Retinal pigment epithelial cell (primary cell): Measurements from ENCODE around the gene OR52E6.

Experiments
- DNase-seq: peaks from one replicate; pipeline ENCODE4 v3.0.0-alpha.2; 2010; ENCODE audit warnings: low read depth
- H3K4me3 ChIP-seq: 2 replicates; pipeline ENCODE4 v1.5.1; 2011; ENCODE audit warnings: mild to moderate bottlenecking, low read length, control low read depth, moderate library complexity
- TF ChIP-seq, protein P1 (sequence below): conservative IDR thresholded peaks from 2 replicates; pipeline ENCODE4 v1.5.1; 2011; ENCODE audit warnings: low read depth, low read length, control low read depth, inconsistent platforms

OR52E6 gene

DNA sequence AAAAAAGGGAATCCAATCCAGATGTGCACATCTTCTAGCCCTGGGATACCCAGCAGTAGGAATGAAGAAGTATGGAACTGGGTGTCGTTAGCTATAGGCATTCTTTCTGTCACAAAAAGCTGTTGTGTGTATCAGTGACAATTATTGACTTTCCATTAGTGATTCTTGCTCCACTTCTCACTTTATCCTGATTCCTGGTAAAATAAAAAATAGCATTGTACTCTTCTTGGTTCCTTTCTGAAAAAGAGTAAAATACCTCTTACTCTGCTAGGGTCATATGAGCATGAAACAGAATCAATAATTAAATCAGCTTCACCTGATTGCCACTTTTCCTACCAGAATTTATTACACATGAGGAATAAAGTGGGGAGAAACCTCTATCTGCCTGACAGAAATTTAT lies at the start of gene OR52E6:
Gene OR52E6, minus strand, starts transcription at position 101 of the 400 bp plus-strand sequence. Its CDS starts 0 bp downstream, at position 101.
- DNase-seq = no peak
- TF ChIP-seq, protein P1, sequence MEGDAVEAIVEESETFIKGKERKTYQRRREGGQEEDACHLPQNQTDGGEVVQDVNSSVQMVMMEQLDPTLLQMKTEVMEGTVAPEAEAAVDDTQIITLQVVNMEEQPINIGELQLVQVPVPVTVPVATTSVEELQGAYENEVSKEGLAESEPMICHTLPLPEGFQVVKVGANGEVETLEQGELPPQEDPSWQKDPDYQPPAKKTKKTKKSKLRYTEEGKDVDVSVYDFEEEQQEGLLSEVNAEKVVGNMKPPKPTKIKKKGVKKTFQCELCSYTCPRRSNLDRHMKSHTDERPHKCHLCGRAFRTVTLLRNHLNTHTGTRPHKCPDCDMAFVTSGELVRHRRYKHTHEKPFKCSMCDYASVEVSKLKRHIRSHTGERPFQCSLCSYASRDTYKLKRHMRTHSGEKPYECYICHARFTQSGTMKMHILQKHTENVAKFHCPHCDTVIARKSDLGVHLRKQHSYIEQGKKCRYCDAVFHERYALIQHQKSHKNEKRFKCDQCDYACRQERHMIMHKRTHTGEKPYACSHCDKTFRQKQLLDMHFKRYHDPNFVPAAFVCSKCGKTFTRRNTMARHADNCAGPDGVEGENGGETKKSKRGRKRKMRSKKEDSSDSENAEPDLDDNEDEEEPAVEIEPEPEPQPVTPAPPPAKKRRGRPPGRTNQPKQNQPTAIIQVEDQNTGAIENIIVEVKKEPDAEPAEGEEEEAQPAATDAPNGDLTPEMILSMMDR = no peak
- no peak within 1 kb of the TSS for H3K4me3 ChIP-seq

DNA sequence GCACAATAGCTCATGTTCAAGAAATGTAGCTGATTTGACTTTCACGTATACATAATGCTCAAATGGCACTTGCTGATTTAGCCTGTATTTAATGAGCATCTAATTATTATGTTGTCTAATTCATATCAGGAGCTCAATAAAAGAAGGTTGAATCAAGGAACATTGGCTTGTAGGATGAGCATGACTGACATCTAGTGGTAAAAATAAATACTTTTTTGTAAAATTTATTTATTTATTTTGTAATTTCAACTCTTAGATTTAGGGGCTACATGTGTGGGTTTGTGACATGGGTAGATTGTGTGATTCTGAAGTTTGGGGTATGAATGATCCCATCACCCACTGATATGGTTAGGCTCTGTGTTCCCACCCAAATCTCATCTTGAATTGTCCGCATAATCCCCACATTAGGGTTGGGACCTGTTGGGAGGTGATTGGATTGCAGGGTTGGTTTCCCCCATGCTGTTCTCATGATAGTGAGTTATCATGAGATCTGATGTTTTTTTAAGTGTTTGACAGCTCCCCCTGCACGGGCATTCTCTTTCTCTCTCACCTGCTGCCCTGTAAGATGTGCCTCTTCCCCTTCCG lies 49.6 kb upstream of the OR52E6 start:
- DNase-seq = no peak
- TF ChIP-seq, protein P1 = peak; percentile 47
- H3K4me3 ChIP-seq = no peak overlapping the region

GRCh38 chr11:5887661-5888060 lies 46.0 kb upstream of the OR52E6 start:
- H3K4me3 ChIP-seq = no peak overlapping the region
- DNase-seq = no peak
- TF ChIP-seq, protein P1 = no peak

- no peak overlapping the region for H3K4me3 ChIP-seq
- DNase-seq = no peak
- TF ChIP-seq, protein P1 = no peak
Measured at GRCh38 chr11:5887172-5887571, 45.5 kb upstream of the OR52E6 start.

DNA sequence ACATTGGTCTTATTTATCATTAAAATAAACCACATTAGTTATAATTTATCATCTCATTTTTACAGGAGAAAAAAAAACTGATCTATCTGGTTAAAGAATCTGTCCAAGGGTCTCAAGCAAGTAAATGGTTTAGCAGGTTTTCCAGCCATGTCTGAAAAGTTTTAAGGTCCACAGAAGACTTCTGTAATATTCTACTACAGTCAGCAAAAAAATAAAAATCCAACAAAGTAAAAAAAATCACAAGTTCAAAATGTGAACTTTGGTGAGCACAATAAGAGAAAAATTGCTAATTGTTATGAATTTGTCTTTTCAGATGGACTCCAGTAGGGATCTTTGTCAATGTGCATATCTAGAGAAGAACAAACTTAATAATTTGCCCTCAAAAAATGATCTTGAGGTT lies 40.1 kb upstream of the OR52E6 start:
- no peak for DNase-seq
- TF ChIP-seq, protein P1 = no peak
- H3K4me3 ChIP-seq = no peak overlapping the region

GRCh38 chr11:5880329-5880728 lies 38.6 kb upstream of the OR52E6 start, which contains the start of gene OR52E4:
OR52E4 (plus strand) TSS chr11:5880629; CDS start chr11:5884293, 3,664 bp downstream.
- no peak for DNase-seq
- no peak within 1 kb of the TSS for H3K4me3 ChIP-seq
- TF ChIP-seq, protein P1 = no peak

DNA sequence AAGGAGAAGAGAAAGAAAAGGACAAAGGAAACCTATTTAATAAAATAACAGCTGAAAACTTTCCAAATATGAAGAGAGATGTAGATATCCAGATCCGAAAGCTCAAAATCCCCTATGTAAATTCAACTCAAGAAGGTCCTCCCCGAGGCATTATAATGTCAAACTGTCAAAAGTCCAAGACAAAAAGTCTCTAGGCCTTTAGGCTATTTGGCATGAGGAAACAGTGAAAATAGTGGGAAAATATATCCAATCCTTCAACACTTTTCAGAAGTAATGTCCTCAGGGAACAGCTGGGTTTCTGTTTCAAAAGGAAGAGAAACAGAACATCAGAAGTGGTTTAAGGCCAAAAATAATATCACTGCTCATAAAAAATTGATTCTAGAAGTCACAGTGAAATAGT lies 36.9 kb upstream of the OR52E6 start:
- no peak overlapping the region for H3K4me3 ChIP-seq
- TF ChIP-seq, protein P1 = no peak
- no peak for DNase-seq
